B cell (primary cell): ENCODE results near the gene SMOC1. TPM values are rescaled to one million over a fixed set of nuclear protein-coding genes. Genes with fewer than 3 reads are reported as not detected.

ENCODE experiments used
- ATAC-seq: fragments of 200-7000 bp; cut with Tn5 transposase; one replicate; pipeline ENCODE4 v1.10.0; 2021; ENCODE audit warnings: low read depth, mild to moderate bottlenecking, moderate number of reproducible peaks, moderate library complexity
- CTCF ChIA-PET: fragments of 350-600 bp; sonication (Branson Sonifier 250); formaldehyde crosslinking; loops from one replicate; lab custom pipeline; 2021; ENCODE audit warnings: antibody characterized with exemption, inconsistent platforms; lab: Charles Lee
- POLR2A ChIA-PET: fragments of 350-600 bp; sonication (Branson Sonifier 250); formaldehyde crosslinking; loops from one replicate; lab custom pipeline; 2021; ENCODE audit warnings: antibody characterized with exemption; lab: Charles Lee
- DNase-seq: peaks from one replicate; pipeline ENCODE4 v3.0.0; 2013
- H2AFZ ChIP-seq: 2 replicates; pipeline ENCODE4 v1.6.1; 2012; ENCODE audit warnings: mild to moderate bottlenecking, low read depth, low read length; ENCODE audit not compliant: insufficient read depth, poor library complexity, severe bottlenecking
- H3K27ac ChIP-seq, 2 donors: 1 replicate in 1 of 2; 2 replicates in 1 of 2; pipeline ENCODE4 v1.5.1; 2012 to 2013; ENCODE audit warnings: low read length in 2 of 2, mild to moderate bottlenecking in 2 of 2, moderate library complexity in 1 of 2
- H3K27me3 ChIP-seq, 4 experiments: fragments of 200-600 bp in 1 of 4; sonication (generic) in 1 of 4; replicated peaks in 1 of 4; 1 replicate in 2 of 4; 2 replicates in 2 of 4; pipeline versions ENCODE4 v1.6.1 to v1.7.0; 2013 to 2016; ENCODE audit warnings: low read length in 3 of 4, mild to moderate bottlenecking in 2 of 4, mixed read lengths in 1 of 4, moderate library complexity in 1 of 4; ENCODE audit not compliant: insufficient read depth in 4 of 4, control insufficient read depth in 3 of 4; ENCODE audit errors: control extremely low read depth in 1 of 4
- H3K36me3 ChIP-seq, 2 experiments: replicated peaks in 1 of 2; 1 replicate in 1 of 2; 2 replicates in 1 of 2; pipeline versions ENCODE4 v1.6.1 to v1.7.1; 2013; ENCODE audit warnings: low read length in 1 of 2; ENCODE audit not compliant: insufficient read depth in 2 of 2, control insufficient read depth in 1 of 2; ENCODE audit errors: control extremely low read depth in 1 of 2, extremely low read depth in 1 of 2
- H3K4me1 ChIP-seq, 2 donors: fragments of 200-600 bp in 1 of 2; sonication (generic) in 1 of 2; 1 replicate in 1 of 2; 2 replicates in 1 of 2; pipeline versions ENCODE4 v1.5.1 to v1.6.1; 2013 to 2017; ENCODE audit warnings: low read length in 2 of 2; ENCODE audit not compliant: control insufficient read depth in 2 of 2, insufficient read depth in 2 of 2
- H3K4me2 ChIP-seq: replicated peaks from 2 replicates; pipeline ENCODE3; 2012; ENCODE audit warnings: mild to moderate bottlenecking, low read depth, low read length; ENCODE audit not compliant: poor library complexity, severe bottlenecking
- H3K4me3 ChIP-seq, 5 experiments: fragments of 200-600 bp in 1 of 5; sonication (generic) in 1 of 5; 1 replicate in 3 of 5; 2 replicates in 2 of 5; pipeline versions ENCODE4 v1.5.1 to v1.7.0; 2011 to 2016; ENCODE audit warnings: low read length in 4 of 5, mild to moderate bottlenecking in 4 of 5, low read depth in 2 of 5, control low read depth in 1 of 5, moderate library complexity in 1 of 5; ENCODE audit not compliant: insufficient read depth in 1 of 5; ENCODE audit errors: control extremely low read depth in 1 of 5, extremely low read depth in 1 of 5
- H3K79me2 ChIP-seq: fragments of 200-600 bp; sonication (generic); one replicate; pipeline ENCODE4 v1.6.0; 2016; ENCODE audit warnings: low read length; ENCODE audit not compliant: control insufficient read depth, insufficient read depth
- H3K9ac ChIP-seq: fragments of 200-600 bp; sonication (generic); 2 replicates; pipeline ENCODE4 v1.6.1; 2017; ENCODE audit warnings: mild to moderate bottlenecking, low read length, moderate library complexity
- H3K9me3 ChIP-seq, 3 donors: one replicate each; pipeline versions ENCODE4 v1.6.1 to v1.7.1; 2013; ENCODE audit warnings: low read length in 2 of 3; ENCODE audit not compliant: control insufficient read depth in 2 of 3, insufficient read depth in 1 of 3; ENCODE audit errors: control extremely low read depth in 1 of 3
- H4K20me1 ChIP-seq: 2 replicates; pipeline ENCODE4 v1.6.0; 2012; ENCODE audit warnings: mild to moderate bottlenecking, low read length; ENCODE audit not compliant: insufficient read depth, control insufficient read depth, poor library complexity, severe bottlenecking
- H3K27ac Mint-ChIP-seq: one replicate; pipeline ENCODE4 v1.8.0; 2021; ENCODE audit warnings: mixed read lengths
- H3K27me3 Mint-ChIP-seq: one replicate; pipeline ENCODE4 v1.8.0; 2021; ENCODE audit warnings: mixed read lengths
- H3K4me1 Mint-ChIP-seq: one replicate; pipeline ENCODE4 v1.8.0; 2021; ENCODE audit warnings: mixed read lengths
- H3K4me3 Mint-ChIP-seq: one replicate; pipeline ENCODE4 v1.8.0; 2021; ENCODE audit warnings: mixed read lengths
- H3K9me3 Mint-ChIP-seq: one replicate; pipeline ENCODE4 v1.8.0; 2022; ENCODE audit warnings: mixed read lengths; ENCODE audit not compliant: insufficient read depth
- CTCF ChIP-seq: fragments of 200-600 bp; IDR thresholded peaks from one replicate; pipeline ENCODE4 v1.8.0; 2022; ENCODE audit warnings: antibody characterized with exemption, mild to moderate bottlenecking
- EZH2 ChIP-seq: IDR thresholded peaks from 2 replicates; pipeline ENCODE4 v1.6.1; 2012; ENCODE audit warnings: borderline replicate concordance, low read depth, mild to moderate bottlenecking, moderate library complexity, low read length; ENCODE audit not compliant: insufficient read depth, poor library complexity, severe bottlenecking
- WGBS: methylation state at CpG from one replicate; pipeline ENCODE4 v1.1.5; 2013; ENCODE audit warnings: missing lambda C conversion rate; ENCODE audit not compliant: insufficient coverage; 5-methylcytosine and 5-hydroxymethylcytosine counted together
- intact Hi-C: fragments of 100-400 bp; cut with micrococcal nuclease; formaldehyde crosslinking; loops from one replicate; pipeline ENCODE4 v1.10.0; 2022
- polyA plus RNA-seq: library from polyadenylated mRNA; depleted of rRNA; stranded (reverse); fragments of >200 nt; gene quantifications from 2 replicates; pipeline ENCODE4 v1.2.3, GENCODE V29; 2012
- total RNA-seq, 2 donors: library from RNA; stranded (reverse); fragments of 120-200 nt in 1 of 2; gene quantifications; 1 replicate in 1 of 2; 2 replicates in 1 of 2; pipeline versions ENCODE4 v1.2.3 to v1.2.4, GENCODE V29; 2013 to 2022

The SMOC1 gene
- total and polyA plus RNA-seq, 2 donors (not counting 1 experiment from before 2014, with no cell fraction given) = 0.04 to 0.84 TPM

GRCh38 chr14:70069186-70069585 is 190.0 kb downstream of the SMOC1 start:
- no peak overlapping the region for H3K27ac ChIP-seq
- H3K27ac Mint-ChIP-seq = no peak overlapping the region
- DNase-seq (no peak), ATAC-seq (no peak)
- no peak for TF ChIP-seq CTCF
- no peak for TF ChIP-seq EZH2
- no peak overlapping the region for H2AFZ ChIP-seq
- no peaks in the 10 kb centered on the region for H3K9me3 ChIP-seq
- H3K4me1 Mint-ChIP-seq = no peaks in the 10 kb centered on the region
- POLR2A ChIA-PET = no interaction called here
- peaks cover 0 to 6% (median 0%) of the 10 kb centered on the region in 4 experiments for H3K27me3 ChIP-seq
- intact Hi-C loops = no loop called here
- H4K20me1 ChIP-seq = no peaks in the 10 kb centered on the region
- H3K4me3 ChIP-seq = no peak overlapping the region
- CTCF ChIA-PET = no interaction called here
- H3K36me3 ChIP-seq = no peaks in the 10 kb centered on the region
- 93% methylated on average over 5 of the region's 5 CpGs for WGBS
- no peak overlapping the region for H3K9ac ChIP-seq
- peaks cover 12% of the 10 kb centered on the region for H3K27me3 Mint-ChIP-seq
- no peak overlapping the region for H3K4me3 Mint-ChIP-seq
- no peaks in the 10 kb centered on the region for H3K4me1 ChIP-seq
- no peaks in the 10 kb centered on the region for H3K79me2 ChIP-seq
- H3K9me3 Mint-ChIP-seq = no peaks in the 10 kb centered on the region
- H3K4me2 ChIP-seq = no peak overlapping the region

GRCh38 chr14:70073924-70074566 is 194.8 kb downstream of the SMOC1 start:
- ChIA-PET POLR2A (no interaction called here), CTCF (interaction anchor here (1.3 to 2.0 kb wide), 3 partner anchors 9 to 256 kb away, joined by 5 to 7 read pairs (median 6); no protein-coding TSS in a partner anchor)
- no peak overlapping the region for H3K4me2 ChIP-seq
- H3K4me3 ChIP-seq = no peak overlapping the region
- H3K27me3 ChIP-seq = peaks cover 0 to 3% (median 0%) of the 10 kb centered on the region in 4 experiments
- TF ChIP-seq EZH2 (no peak), CTCF (peak; percentile 58)
- H3K9ac ChIP-seq = no peak overlapping the region
- H4K20me1 ChIP-seq = no peaks in the 10 kb centered on the region
- Mint-ChIP-seq H3K4me1 (no peaks in the 10 kb centered on the region), H3K27ac (no peak overlapping the region), H3K27me3 (peaks cover 30% of the 10 kb centered on the region), H3K9me3 (no peaks in the 10 kb centered on the region), H3K4me3 (no peak overlapping the region)
- no peak overlapping the region for H2AFZ ChIP-seq
- no peaks in the 10 kb centered on the region for H3K9me3 ChIP-seq
- H3K27ac ChIP-seq = no peak overlapping the region
- peak; percentile 26 for DNase-seq
- ATAC-seq = peak; percentile 41
- no peaks in the 10 kb centered on the region for H3K79me2 ChIP-seq
- intact Hi-C loops = no loop called here
- H3K4me1 ChIP-seq = no peaks in the 10 kb centered on the region
- WGBS = 67% methylated on average over 1 of the region's 3 CpGs
- no peaks in the 10 kb centered on the region for H3K36me3 ChIP-seq
